Ammon's horn (tissue), 1 donor: ENCODE results near the gene FOSL1.

Experiments
- DNase-seq: peaks from one replicate; pipeline ENCODE4 v3.0.0-alpha.2; 2016; ENCODE audit warnings: low spot score

FOSL1 gene

DNA sequence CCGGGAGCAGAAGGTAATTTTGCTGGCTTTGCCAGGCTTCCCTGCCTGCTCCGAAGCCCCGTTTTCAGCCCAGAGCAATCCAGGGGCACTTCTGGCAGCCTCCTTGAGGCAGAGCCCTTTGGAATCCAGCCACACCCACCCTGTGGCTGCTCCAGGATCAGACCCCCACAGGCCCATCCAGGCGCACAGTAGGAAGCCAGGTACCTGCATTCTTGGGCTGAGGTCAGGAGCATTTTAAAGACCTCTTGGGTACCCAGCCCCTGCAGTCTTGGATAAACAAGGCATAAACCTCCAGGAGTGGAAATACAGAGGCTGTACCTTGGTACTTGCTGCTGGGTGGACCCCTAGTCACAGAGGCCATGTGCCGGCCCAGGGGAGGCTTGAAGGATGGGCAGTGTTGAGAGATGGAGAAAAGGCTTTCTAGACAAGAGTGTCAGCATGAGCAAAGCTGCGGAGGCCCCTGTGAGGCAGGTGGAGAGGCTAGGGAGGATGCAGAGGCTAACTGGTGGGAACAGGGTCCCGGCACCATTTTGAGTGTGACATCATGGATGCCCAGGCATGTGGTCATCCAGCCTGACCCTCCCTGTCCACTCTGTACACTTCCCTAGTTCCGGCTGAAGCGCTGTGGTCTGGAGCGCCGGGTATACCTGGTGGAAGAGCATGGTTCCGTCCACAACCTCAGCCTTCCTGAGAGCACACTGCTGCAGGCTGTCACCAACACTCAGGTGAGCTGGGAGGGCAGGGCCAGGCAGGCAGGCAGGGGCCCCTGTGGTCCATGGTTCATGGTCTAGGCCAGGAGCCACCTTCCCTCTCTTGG, 36.1 kb downstream of the FOSL1 start:
- no peak for DNase-seq

DNA sequence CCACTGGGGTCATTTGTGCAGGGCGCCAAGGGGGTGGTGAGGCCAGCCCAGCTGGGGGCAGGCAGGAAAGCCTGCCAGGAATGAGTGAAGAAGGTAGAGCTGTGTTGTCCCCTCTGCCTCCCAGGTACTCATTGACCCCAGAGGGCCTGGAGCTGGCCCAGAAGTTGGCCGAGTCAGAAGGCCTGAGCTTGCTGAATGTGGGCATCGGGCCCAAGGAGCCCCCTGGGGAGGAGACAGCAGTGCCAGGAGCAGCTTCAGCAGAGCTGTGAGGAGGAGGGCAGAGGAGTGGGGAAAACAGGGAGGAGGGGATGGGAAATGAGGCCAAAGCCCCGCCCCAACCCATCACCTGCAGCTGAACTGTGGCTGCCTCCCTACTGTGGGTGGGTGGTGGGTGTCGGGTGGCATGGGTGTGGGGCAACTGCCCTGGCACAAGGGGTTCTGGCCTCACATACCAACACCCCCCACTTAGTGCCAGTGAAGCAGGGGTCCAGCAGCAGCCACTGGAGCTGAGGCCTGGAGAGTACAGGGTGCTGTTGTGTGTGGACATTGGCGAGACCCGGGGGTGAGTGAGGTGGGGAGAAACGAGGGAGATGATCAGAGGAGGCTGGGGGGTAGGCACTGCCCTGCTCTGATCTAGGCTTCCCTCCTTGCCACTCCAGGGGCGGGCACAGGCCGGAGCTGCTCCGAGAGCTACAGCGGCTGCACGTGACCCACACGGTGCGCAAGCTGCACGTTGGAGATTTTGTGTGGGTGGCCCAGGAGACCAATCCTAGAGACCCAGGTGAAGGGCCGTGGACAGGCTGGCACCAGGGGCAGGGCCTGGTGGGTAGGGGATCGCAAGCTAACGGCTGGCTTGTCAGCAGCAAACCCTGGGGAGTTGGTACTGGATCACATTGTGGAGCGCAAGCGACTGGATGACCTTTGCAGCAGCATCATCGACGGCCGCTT, 37.0 kb downstream of the FOSL1 start:
- no peak for DNase-seq

DNA sequence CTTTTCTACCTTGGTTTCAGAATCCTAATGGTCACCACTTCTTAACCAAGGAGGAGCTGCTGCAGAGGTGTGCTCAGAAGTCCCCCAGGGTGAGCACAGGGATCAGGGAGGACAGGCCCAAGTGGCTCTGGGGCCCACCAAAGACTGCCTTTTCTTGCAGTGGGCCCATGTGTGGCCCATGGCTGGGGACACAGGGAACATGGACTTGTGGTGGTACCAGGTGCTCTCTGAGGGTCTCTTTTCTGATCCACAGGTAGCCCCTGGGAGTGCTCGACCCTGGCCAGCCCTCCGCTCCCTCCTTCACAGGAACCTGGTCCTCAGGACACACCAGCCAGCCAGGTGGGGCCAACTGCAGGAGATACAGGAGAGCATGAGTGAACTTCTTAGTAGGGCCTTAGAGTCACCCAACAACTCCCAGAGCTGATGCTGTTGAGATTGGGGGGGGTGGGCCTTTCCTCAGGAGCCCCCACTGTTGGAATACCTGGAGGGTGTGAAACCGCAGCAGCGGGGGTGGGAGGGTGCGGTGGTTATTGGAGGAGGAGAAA, 37.9 kb downstream of the FOSL1 start:
- DNase-seq: no peak

DNA sequence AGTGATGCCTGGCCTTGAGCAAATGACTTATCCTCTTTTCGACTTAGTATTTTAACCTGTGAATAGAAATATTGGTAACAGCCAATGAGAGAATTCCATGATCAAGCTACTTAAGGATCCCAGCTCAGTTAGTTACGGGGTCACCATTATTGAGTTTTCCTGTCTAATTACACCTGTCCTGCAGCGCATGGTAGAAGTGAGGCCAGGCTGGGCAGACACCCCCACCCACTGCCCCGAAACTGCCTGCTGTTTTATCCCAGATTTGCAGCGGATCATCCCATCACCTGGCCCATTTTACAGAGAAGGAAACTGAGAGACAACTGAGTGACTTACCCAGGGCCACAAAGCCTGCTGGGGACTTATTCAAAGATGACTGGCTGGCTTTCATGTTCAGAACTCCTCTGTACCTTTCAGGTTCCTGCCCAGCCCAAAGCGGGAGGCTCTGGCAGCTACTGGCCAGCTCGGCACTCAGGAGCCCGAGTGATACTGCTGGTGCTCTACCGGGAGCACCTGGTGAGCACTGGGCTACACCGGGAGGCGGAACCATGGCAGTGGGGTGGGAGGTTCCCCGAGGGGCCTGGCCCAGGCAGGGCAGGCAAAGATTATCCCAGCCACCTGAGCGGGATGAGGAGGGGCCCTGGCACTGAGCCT, 38.5 kb downstream of the FOSL1 start:
- DNase-seq: no peak

DNA sequence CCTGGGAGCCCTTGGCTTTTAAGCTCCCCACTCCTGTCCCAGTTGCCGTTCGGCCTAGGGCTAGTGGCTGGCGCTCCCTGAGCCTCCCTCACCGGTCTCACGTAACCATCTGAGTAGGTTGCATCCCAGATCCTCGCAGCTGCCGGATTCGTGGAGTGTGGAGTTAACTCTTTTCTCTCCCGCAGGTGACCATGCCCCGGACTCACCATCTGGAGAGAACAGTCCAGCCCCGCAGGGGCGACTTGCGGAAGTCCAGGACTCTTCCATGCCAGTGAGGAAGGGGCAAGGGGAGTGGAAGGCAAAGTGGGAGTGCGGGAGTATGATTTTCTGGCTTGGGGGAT, 39.1 kb downstream of the FOSL1 start:
- no peak for DNase-seq

DNA sequence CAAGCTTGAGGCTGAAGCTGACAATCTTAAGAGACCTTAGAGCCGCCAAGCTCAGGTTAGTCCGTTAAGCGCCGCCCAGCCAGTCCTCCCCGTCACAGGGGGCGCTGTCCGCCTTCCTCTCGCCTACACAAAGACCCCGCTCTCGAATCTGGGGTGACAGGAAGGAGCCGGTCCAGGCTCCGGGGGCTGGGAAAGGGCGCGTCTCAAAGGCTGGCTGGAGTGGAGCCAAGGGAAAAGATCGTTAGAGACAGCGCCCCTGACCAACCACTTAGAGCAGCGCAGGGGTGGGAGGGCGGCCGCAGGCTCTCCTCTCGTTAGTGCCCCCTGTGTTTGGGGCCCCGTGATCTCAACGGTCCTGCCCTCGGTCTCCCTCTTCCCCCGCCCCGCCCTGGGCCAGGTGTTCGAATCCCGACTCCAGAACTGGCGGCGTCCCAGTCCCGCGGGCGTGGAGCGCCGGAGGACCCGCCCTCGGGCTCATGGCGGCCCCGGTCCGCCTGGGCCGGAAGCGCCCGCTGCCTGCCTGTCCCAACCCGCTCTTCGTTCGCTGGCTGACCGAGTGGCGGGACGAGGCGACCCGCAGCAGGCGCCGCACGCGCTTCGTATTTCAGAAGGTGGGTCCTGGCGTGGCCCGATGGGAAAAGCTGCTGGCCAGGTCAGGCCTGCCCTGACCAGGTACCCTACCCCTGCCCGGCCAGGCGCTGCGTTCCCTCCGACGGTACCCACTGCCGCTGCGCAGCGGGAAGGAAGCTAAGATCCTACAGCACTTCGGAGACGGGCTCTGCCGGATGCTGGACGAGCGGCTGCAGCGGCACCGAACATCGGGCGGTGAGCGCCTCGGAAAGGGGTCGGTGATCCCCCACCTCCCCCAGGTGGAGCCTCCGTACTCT, 39.7 kb downstream of the FOSL1 start, which contains the start of gene MUS81:
TSS of gene MUS81 (plus strand) at position 156 of the 887 bp plus-strand sequence. CDS start at position 477, 321 bp downstream.
- DNase-seq: peak; percentile 95

DNA sequence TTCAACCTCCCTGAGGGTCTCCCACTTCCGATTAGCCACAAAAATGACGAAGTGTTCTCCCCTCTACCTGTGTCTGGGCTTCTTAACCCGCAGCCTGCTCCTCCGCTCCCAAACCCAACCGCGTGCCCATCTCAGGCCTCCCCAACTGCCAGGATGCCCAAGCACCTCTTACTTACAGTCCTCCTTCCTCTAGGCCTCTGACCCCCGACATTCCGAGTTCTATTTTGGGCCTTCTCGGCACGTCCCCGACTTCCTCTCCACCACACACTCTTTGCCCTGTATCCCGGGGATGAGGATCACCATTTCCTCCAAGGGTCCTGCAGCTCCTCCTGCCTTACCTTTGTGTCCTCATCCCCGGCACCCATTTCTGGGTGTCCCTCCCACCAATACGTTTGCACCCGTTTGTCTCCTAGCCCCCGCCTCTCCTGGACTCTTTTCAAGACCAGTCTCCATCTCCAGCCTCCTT, 40.3 kb downstream of the FOSL1 start:
- peak; percentile 42 for DNase-seq

DNA sequence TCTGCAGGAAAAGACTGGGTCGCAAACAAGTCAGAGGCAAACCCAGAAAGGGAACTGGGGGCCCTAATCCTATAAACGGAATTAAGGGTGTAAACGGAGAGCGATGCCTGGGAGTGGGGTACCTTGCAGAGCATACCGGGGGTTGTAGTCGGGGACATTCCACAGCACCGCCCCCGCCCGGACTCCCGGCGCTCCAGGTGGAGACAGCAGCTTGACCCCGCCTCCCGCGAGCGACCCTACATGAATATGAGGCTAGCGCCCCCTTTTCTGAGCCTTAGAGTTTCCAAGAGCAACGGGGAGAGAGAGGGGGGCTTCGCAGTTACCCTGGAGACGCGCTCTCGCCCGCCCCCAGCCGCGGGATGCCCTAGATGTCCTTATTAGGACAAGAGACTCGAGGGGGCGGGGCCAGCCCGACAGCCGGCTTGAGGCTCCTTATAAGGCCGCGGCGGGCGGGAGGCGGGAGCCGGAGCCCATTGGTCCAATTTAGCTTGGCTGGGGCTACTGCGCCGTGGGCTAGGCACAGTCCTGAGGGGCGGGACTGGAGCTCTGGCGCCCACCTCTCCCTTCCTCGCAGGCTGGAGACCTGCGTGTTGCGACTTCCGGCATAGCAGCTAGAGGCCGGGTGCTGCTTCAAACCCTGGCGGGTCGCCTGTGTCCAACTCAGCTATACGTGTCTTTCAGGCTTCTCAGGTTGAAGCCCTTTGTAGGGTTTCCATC, 40.9 kb downstream of the FOSL1 start:
- peak; percentile 98 for DNase-seq

DNA sequence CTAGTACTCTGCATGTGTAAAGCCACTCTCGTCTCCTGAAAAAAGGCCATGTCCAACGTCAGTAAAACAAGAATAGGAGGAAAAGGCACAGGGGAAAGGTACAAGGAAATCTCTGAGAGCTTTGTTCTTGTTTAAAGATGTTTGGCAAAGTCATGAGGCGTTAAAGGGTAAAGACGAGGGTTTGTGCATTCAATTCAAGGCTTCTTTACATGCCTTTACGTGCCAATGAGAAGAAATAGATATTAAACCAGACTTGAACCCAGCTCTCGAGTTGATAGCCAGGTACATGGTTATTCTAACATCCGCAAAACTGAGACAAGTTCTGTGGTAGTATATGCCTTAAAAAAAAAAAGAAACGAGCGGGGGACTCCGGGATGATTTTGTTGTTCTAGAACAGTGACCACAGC, 41.5 kb downstream of the FOSL1 start:
- no peak for DNase-seq

DNA sequence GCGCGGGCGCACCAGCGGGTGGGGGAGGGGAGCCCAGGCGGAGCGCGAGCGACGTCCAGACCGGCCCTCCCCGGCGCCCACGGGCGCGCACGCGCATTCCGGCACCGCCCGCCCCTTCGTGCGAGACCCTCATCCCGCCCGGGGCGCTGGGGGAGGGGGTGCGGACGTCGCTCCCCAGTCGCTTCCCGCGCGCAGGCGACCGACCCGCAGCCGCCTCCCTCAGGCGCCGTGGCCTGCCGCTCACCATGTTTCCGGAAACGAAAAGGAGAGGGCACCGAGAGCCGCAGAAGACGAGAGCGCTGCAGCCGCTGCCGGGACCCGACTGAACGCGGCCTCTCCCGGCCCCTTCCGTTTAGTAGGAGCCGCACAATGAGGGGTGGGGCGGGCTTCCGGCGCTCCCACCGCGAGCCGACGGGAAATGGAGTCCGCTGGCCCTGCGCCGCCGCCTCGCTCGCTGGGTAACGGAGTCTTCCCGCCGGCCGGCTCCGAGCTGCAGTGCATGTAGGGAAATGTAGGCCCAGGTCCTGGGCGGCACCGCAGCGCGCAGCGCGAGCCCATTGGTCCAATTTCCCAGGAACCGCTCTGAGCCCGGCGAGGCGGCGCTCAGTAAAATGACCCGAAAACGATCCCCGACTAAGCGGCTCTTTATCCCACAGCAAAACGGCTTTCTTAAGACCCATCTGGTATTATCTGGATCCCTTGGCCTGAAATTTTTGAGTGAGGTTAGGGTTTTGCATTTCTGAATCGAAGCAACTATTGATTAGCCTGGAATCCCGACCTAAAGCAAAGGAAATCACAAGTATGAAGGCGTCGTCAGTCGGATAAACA, 42.1 kb downstream of the FOSL1 start, which contains the start of gene CFL1:
TSS of gene CFL1 (minus strand) at position 328 of the 828 bp plus-strand sequence. CDS start at position 247, 81 bp downstream.
- DNase-seq: peak; percentile 98

DNA sequence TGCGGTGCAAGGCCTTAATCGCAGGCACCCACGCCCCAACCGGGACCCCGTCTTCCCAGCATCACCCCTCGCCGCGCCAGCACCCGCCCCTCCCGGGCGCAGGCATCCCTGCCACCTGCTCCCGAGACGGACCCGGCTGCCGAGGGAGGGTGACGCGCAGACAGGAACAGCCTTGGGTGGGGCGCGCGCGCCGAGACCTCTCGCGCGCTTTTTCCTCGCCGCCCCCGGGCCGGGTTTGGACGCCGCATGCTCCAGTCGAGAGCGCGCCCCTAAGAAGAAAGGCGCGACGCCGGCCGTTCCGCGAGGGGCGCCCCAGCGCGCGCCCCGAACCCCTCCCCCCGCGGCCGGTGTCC, 42.7 kb downstream of the FOSL1 start:
- DNase-seq: no peak

DNA sequence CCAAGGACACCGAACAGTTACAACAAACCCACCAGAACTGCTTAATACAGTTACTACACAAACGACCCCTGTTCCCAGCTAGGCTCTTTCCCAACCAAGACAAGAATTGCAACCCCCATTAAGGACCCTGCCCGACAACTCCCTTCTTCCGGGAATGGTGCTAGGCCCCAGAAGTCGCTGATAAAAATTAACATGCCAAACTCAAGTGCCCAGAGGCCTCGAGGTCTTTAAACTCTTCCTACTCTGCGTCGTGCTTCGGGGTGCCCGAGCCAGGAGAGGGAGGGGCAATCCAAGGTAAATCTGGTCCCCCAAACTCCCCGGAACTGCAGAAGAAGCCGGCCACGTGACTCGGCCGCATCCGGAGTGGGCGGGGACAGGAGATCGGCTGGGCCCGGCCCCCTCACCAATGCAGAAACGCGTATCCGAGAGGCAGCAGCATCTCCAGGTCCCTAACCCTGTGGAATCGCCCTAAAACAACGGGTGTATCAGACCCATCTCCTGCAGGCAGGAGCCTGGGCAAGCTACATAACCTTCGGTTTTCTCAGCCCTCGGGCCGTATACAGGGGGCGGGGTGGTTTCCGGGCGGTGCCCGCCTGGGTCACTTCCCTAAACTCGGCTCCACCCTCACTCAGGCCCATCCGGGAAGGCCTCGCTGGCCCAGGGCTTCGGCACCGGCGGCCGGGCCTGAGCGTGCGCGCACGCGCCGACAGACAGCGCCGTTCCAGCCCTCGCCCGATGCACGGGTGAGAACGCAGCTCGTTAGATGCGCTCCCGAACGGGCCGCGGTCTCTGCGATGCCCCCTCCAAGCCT, 43.3 kb downstream of the FOSL1 start:
- DNase-seq: peak; percentile 82

DNA sequence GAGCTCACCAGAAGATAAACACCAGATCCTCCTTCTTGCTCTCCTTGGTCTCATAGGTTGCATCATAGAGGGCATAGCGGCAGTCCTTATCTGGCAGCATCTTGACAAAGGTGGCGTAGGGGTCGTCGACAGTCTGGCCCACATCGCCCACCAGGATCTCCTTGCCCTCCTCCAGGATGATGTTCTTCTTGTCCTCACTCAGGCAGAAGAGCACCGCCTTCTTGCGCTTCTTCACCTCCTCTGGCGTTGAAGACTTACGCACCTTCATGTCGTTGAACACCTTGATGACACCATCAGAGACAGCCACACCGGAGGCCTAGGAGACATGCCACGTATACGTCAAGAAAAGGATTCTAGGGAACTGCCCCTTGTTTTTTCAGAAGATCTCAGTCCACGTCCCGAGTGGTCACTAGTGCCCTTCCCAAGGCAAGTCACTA, 44.2 kb downstream of the FOSL1 start:
- DNase-seq: peak; percentile 2

DNA sequence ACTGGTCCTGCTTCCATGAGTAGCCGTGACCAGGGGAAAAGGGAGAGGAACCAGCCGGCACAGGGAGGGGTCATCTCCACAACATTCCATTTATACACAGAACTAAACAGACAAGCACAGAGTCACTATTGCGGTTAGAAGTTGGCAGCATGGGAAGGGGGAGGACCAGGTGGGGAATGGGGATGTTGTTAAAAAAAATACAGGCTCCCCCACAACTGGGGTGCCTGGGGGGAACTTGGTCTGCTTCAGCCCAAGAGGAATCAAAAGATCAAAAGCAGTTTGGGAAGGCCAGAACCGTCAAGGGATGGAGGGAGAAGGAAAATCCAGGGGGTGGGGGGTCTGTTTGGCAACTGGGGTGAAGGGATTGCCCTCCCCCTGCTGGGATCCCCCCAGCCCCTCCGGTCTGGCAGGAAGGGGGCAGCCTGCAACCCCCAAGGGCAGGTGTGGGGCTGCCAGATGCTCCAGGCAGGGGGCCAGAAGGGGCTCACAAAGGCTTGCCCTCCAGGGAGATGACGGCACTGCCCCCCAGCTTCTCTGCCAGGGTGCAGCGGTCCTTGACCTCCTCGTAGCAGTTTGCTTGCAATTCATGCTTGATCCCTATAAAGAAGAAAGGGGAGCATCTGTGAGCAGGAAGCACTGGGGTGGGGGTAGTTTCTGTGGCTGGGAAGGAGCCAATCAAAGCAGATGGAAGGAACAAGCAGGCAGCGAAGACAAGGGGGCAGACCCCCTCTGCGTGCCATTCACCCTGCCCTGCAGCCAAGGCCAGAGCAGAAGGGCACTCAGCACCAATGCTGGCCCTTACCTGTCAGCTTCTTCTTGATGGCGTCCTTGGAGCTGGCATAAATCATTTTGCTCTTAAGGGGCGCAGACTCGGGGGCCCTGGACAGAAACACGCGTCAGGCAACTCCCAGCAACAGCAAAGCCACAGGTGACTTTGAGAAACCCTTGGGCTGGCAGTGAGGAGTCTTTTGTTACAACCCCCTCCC, 45.0 kb downstream of the FOSL1 start:
- peak; percentile 1 for DNase-seq

DNA sequence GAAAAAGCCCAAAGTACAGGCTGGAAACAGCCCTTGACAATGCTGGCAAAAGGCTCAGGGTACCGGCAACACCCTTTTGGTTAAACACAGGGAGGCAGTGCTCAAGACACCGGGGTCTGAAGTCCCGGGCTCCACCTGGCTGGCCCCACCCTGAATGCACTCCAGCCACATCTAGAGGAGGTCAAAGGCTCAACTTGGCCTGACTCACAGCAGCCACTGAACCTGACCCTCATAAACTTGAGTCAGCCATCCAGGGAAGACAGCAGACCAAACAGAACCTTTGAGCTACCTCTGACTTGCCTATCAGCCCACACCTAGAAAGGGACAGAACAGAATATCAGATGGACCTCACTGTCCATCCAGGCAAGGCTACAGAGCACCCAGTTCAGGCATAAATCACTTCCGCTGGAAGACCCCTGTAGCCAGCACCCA, 46.0 kb downstream of the FOSL1 start:
- DNase-seq: no peak

DNA sequence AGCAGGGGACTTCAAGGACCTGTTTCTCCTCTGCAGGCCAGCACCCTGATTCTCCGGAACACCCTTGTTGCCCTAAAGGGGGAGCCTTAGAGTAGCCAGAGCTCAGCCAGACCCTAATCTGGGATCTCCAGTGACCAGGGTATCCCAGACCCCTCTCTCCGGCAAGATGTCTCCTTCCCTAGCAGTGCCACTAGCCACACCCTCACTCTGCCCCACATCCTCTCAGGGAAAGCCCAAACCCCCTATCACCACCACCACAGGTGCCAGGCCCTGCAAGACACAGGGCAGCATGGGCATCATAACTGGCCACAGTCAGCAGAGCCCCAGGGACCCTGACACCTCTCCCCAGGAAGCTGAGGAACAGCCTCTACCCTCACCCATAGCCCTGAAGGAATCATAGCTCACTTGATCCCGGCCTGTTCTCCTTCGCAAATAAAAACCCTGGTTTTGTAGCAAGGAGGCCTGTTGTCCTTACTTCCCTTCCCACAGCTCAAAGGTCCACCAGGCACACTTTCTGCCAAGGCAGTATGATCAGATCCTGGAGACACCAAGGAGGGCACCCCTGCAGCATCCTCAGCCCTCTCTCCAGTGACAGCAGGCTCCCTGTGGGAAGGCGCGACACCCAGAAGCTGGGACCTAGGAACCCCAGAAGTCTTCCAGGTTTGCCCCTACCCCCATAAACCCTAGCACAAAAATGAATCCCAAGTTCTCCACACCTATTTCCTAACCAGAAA, 46.8 kb downstream of the FOSL1 start:
- no peak for DNase-seq
